ENCODE data around the gene GADD45A. TPM values are rescaled to one million over a fixed set of nuclear protein-coding genes. Genes with fewer than 3 reads are reported as not detected.

GADD45A gene
- total and polyA plus RNA-seq, 9 of the 15 experiments (the other 6 are each of a cell fraction or from before 2014, with no cell fraction given) = 21.3 to 156 (median 62.1) TPM

GRCh38 chr1:67682659-67683197 lies 2.3 kb upstream of the GADD45A start (continued):
- TF ChIP-seq CEBPZ (IDR thresholded peaks at IDR 0.05; ENCODE audit: borderline replicate concordance, low read depth, low read length) (no peak), RUNX1 (IDR thresholded peaks at IDR 0.05; ENCODE audit: low read depth) (no peak), SP2 (IDR thresholded peaks at IDR 0.05; ENCODE audit: extremely low read depth, low read depth, low read length, poor library complexity, severe bottlenecking) (no peak), NBN (IDR thresholded peaks at IDR 0.05; ENCODE audit: low read depth) (no peak), ZNF184 (CRISPR knock-in tag; IDR thresholded peaks at IDR 0.05) (no peak), CREBBP (IDR thresholded peaks at IDR 0.05; ENCODE audit: low read depth, low read length) (no peak), ILF3 (IDR thresholded peaks at IDR 0.05; ENCODE audit: borderline replicate concordance) (no peak), ZBED1 (IDR thresholded peaks at IDR 0.05) (no peak), GATA2 (CRISPR knock-in tag; IDR thresholded peaks at IDR 0.05) (no peak), PTTG1 (tag; IDR thresholded peaks at IDR 0.05; ENCODE audit: low read depth) (no peak), MAZ (CRISPR knock-in tag; conservative IDR thresholded peaks at IDR 0.05 in 1 of 2, IDR thresholded peaks at IDR 0.05 in 1 of 2) (peak in 1 of 2 experiments; percentile 42; a peak in 1 of 4 replicates), HOMEZ (CRISPR knock-in tag; IDR thresholded peaks at IDR 0.05) (no peak)
